Forelimb muscle (tissue), 1 donor: ENCODE results near the gene ZDHHC1. TPM values are rescaled to one million over a fixed set of nuclear protein-coding genes. Genes with fewer than 3 reads are reported as not detected.
"Not testable (repeated sequence)": the region's sequence is repeated elsewhere in the genome, so short reads cannot be mapped to it uniquely, and the experiment has no call there.

Experiments used
- DNase-seq: peaks from one replicate; pipeline ENCODE4 v3.0.0-alpha.2; 2013; ENCODE audit warnings: low read depth
- polyA plus RNA-seq: library from polyadenylated mRNA; unstranded; fragments of 120-200 nt; gene quantifications from one replicate; pipeline ENCODE4 v1.2.1, GENCODE V29; 2013; ENCODE audit not compliant: insufficient read length

Gene ZDHHC1
- polyA plus RNA-seq, 1 donor: 18.9 TPM

DNA sequence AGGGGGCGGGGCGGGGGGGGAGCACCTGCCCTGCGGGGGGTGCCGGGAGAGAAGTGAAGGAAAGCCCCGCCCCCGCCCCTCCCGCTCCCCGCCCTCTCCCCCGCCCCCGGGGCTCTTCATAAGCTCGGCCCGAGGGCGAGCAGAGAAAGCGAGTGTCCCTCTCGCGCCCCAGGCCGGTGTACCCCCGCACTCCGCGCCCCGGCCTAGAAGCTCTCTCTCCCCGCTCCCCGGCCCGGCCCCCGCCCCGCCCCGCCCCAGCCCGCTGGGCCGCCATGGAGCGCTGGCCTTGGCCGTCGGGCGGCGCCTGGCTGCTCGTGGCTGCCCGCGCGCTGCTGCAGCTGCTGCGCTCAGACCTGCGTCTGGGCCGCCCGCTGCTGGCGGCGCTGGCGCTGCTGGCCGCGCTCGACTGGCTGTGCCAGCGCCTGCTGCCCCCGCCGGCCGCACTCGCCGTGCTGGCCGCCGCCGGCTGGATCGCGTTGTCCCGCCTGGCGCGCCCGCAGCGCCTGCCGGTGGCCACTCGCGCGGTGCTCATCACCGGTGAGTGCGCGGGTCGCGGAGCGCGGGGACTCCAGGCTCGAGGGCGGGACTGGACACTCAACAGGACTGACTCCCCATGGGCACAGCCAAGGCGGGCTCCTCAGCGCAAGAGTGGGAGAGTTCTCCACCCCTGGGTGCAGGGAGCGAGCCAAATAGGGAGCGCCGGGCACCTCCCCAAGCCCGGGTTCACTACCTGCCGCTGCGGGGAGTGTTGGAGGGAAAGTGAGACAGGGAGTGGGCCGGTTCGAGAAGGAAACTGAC lies 14.9 kb upstream of the ZDHHC1 start, which contains the start of gene HSD11B2:
Gene HSD11B2 (plus strand): TSS at position 145 of the 798 bp plus-strand sequence. CDS start 128 bp downstream, at position 273.
- no peak for DNase-seq

DNA sequence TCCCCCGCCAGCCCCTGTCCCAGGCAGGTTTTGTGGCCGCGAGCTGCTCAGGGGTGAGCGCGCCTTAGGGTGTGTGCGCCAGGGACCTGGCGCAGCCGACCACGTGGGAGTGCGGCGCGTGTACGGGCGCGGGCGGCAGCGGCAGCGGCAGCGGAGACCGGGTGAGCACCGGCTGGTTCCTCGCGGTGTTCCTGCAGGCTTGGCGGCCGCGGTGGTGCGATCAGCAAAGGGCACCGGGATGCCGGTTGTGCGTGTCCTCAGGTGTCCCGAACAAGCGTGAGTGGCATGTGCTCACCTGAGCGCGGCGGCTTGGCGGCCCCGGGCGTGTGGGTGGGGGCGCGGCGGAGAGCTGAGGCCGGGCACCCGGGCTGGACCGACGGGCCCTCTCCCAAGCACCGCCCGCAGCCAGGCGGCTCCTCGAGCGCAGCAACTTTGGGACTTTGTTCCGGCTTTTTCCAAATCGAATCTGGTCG lies 14.3 kb upstream of the ZDHHC1 start:
- no peak for DNase-seq

DNA sequence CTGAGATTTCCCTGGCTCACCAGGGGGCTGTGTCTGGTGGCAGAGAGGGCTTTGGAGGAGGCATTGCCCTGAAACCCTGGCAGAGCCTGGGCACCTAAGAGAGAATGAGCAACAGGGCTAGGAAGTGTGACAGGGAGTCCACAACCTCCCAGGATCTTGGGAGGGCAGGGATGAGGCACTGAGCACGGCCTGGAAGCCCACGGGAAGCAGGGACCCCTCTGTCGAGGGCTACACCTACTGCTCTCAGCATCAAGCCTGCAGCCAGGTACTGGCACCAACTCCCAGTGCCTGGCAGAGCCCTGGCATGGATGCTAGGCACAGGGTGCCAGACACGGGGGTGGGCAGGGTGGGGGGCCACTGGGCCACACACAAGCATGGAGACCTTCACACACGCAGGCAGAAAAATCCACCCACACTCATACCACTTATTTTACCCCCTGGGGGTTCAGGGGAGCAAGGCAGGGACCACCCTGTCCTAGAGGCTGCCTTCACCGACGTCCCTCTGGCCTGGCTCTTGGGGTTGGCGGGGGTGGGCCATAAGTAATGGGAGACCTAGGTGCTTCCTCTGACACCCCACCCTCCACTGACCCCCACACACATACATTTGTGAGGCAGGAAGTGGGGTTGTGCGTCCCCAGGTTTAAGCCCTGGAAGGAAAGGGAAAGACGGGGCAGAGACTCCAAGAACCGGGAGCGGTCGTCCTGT lies 13.7 kb upstream of the ZDHHC1 start:
- DNase-seq: no peak

DNA sequence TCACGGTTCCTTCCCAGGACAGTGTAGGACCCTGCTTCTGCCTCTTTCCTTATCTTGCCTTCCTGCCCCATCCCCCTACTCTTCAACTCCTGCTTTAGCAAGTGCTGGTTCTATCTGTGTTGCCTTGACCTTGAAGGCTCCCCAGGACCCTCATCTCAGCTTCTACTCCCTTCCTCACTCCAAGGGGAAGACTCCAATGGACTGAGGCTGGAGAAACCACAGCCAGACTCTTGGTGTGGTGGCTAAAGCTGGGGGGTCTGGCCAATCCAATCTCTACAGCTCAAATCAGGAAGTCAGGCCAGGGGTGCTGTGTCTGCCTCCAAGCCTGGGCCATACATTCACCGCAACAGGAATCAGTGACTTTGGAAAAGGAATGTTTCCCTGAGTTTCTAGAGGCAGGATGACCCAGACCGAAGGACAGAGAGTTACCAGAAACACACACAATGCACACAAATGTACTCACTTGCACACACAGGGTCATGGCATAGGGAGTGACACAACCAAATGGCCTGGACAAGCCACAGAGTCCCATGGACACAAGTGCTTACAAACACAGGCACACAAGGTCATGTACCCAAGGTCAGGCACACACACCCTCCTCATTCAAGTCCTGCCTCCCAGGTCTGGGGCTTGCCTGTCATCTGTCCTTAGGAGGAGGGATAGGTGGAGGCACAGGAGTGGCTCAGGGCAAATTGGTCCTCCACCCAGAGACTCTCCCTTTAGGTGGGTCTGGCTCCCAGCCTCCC lies 12.9 kb upstream of the ZDHHC1 start:
- DNase-seq: no peak

DNA sequence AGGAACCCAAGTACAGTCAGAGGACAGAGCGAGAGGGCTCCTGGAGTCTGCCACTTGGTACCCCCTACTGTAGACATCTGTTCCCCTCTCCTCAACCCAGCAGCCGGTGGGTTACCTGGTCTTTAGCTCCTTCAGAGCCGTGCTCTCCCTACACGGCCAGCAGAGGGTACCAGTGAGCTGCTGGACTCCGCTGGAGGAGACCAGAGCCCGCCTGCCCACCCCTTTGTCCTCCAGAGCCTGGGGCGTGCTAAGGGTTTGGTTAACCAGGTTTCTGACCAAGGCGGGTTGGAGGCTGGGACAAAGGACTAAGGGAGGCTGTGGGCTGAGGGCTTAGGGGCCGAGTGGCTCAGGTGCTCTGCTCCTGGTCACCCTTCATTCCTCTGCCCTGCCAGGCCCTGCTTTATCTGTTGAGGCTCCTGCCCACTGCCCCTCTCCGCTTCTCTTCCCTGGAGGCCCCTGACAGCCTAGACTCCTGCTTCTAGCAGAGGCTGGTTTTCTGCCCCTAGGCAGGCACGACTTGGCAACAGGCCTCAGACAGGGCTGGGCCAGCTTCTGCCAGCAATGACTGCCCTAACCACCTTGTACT lies 12.0 kb upstream of the ZDHHC1 start:
- DNase-seq: no peak

DNA sequence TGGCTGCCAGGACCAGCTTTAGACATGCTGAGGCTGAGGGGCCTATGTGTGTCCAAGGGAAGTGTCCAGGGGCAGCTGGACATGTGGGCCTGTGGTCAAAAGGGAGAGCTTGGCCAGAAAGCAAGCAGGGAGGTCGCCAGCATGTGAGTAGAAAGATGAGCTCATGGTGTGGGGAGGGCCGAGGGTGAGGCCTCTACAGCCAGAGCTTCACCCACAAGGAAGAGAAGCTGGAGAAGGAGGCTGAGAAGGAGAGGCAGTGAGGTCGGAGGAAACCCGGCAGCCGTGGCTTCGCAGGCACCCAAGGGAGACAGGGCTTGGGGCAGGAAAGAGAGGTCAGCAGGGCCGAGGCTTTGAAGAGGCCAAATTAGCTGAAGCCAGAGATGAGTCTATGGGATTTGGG lies 10.7 kb upstream of the ZDHHC1 start:
- no peak for DNase-seq

DNA sequence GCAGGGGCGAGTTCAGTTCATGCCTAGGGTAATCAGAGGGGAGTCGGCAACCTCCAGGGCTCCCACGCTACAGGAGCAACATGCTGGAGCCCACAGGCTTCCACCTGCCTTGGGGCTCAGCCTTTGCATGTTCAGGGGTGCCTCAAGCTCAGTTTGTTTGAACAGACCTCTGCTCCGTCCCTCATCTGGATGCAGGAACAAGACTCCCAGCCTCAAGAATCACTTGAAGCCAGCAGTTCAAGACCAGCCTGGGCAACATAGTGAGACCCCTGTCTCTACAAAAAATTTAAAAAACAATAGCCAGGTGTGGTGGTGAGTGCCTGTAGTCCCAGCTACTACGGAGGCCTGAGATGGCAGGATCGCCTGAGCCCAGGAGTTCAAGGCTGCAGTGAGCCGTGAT lies 9.7 kb upstream of the ZDHHC1 start:
- no peak for DNase-seq

DNA sequence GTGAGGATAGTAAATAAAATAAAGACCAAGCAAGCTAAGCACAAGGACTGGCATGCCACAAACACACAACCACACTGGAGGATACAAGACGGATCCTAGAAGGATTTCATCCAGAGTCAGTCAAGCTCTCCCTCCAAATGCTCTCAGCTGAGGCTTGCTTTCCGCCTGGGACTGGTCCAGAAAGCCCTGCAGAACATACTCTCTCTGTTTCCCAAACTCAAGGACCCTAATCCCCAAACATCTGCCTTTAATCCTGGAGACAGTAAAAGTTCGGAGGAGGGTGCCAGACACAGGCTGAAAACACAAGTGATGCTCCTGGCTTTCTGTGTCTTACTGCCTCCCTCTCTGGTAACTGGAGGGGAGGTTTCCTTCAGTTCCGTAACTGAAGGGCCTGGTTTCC lies 9.3 kb upstream of the ZDHHC1 start:
- DNase-seq: no peak

DNA sequence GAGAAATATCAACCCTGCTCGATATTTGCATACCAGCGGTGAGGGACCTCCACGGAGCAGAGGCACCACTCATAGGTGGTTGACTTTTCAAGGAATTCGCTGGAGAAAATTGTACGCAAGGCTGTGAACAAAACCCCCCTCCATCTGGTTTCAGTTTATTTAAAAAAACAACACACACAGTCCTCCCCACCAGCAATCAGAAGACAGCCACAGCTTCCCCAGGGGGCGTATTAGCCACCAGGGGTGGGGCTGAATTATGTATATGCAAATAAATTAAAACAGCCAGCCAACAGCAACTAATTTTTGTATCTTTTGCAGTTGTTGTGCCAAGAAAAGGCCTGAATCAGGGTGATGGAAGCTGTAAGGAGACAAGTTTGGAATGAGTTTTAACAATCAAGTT lies 8.8 kb upstream of the ZDHHC1 start:
- no peak for DNase-seq

DNA sequence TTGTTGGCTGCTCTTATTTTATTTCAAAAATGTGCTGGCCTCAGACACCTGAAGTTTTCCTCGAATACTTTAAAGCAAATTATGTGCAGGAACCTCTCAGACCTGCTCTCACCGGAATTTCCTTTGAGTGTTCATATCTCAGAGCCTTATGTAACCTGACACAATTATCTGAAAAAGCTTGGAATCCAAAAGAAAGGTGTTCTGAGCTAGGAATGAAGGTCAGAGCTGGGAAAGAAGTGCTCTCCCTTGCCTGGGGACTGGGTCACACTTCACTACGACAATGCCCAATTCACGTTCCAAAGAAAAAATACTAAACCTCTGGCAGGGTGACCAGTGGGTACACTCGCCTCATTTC lies 8.0 kb upstream of the ZDHHC1 start:
- no peak for DNase-seq

DNA sequence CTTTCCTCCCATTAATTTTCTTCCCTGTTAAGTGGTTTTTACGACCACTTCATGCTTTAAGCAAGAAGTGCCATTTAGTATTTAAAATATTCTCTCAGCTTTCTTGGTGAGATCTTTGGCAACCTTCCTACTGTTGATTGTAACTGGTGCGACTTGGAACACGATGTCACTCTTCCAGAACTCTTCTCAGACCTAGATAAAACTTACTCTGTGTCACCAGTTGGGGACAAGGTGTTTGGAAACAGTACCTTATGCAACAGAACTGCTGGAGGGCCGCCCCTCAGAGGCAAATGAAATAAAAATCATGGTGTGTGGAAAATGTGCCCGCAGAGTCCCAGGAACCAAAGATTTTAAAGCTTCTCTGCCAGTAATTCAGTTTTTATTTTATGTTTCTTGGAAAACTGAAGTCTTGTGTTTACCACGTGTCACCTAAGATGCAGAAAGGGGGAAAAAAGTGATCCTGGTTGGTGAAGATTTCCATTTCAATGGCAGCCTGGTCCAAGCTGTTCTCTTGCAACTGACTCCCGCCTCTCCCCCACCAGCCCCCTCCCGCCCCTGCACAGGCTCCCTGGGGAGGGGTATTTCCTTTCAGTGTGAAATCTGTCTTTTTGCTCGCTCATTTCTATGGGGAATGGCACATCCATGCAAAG lies 7.5 kb upstream of the ZDHHC1 start:
- DNase-seq: no peak

DNA sequence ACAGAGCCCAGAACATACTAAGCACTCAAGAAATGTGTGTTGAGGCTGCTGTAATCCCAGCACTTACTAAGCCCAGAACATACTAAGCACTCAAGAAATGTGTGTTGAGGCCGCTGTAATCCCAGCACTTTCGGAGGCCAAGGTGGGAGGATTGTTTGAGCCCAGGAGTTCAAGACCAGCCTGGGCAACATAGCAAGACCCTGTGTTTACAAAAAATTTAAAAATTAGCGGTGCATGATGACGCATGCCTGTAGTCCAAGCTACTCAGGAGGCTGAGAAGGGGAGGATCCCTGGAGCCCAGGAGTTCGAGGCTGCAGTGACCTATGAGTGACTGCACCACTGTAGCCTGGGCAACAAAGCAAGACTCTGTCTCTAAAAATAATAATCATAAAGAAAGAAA lies 6.7 kb upstream of the ZDHHC1 start:
- no peak for DNase-seq

DNA sequence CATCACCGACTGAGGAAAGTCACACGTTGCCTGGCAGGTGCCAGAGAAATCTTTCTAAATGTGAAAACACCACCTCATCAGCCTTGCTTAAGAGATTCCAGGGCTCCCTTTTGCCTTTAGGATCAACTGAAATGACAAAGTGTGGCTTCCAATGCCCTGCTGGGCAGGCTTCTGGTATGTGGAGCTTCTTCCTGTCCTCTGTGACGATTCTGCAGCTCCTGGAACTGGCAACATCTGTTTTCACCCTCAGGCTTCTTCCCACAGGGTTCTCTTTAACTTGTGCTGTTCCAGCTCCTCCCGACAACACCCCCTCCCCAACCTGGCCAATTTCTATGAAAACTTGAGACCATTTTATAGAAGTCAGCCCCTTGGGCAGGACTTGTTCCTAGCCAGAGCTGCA lies 4.8 kb upstream of the ZDHHC1 start:
- DNase-seq: no peak

DNA sequence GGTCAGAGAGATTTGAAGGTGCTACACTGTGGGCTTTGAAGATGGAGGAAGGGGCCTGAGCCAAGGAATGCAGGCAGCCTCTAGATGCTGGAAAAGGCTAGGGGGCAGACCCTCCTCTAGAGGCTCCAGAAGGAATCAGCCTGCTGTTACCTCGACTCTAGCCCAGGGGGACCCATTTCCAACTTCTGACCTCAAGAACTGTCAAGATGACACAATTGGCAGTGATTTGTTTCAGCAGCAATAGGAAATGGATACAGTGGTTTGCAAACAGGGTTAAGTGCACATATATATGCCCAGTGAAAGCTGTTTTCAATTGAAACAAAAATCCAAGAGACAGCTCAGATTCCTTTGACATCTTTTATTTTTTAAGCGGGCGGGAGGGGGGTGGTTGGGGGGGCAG lies 3.7 kb upstream of the ZDHHC1 start:
- DNase-seq: no peak

DNA sequence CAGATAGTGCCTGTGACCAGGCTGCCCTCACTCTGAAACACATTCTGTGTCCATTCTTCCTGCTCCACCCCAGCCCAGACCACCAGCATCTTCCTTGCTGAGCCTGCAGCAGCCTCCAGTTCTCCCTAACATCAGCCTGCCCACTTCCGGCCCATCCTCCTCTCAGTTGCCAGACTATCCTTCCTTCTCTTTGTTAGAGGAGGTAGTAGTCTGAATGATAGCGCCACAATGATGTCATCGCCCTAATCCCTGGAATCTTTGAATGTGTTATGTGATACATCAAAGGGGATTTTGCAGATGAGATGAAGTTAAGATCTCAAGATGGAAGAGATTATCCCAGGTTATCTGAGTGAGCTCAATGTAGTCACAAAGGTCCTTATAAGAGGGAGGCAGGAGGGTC lies 3.2 kb upstream of the ZDHHC1 start:
- DNase-seq: no peak

DNA sequence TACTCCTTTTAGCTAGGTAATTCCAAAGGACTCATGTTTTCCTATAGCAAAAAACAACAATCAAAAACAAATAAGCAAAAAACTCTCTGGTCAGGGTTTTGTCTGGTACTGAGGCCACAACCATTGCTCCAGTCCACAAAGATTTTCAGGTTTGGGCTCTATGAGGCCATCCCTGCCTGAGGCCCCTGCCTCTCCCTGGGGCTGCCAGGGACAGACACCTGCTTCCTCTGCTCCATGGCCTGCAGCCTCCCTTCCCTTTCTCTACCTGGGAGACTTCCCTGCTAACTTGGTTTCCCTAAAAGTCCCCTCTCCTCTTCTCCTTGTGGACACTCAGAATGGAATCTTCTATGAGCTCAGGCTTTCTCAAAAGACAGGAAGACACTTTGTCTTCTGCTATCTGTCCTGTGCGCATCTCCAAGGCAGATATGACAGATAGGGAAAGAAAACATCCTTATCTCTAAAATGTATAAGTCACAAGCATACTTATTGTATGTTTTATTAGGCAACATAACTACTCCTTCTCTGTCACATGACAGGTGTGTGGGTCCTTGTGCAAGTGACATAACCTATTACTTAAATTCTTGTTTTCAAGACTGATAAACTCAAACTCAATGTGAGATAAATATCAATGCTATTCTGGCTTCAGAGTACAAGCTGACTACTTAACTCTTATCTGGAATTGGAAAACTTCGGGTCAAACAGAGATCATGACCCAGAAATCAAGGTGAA lies 1.2 kb upstream of the ZDHHC1 start:
- no peak for DNase-seq

DNA sequence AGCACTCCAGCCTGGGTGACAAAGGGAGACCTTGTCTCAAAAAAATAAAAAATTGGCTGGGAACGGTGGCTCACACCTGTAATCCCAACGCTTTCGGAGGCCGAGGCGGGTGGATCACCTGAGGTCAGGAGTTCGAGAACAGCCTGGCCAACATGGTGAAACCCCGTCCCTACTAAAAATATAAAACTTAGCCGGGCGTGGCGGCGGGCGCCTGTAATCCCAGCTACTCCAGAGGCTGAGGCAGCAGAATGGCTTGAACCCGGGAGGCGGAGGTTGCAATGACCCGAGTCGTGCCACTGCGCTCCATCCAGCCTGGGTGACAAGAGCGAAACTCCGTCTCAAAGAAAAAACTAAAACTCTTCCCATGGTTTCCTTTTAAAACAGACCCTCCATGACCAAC lies 856 bp downstream of the ZDHHC1 start:
- DNase-seq: not testable (repeated sequence)

DNA sequence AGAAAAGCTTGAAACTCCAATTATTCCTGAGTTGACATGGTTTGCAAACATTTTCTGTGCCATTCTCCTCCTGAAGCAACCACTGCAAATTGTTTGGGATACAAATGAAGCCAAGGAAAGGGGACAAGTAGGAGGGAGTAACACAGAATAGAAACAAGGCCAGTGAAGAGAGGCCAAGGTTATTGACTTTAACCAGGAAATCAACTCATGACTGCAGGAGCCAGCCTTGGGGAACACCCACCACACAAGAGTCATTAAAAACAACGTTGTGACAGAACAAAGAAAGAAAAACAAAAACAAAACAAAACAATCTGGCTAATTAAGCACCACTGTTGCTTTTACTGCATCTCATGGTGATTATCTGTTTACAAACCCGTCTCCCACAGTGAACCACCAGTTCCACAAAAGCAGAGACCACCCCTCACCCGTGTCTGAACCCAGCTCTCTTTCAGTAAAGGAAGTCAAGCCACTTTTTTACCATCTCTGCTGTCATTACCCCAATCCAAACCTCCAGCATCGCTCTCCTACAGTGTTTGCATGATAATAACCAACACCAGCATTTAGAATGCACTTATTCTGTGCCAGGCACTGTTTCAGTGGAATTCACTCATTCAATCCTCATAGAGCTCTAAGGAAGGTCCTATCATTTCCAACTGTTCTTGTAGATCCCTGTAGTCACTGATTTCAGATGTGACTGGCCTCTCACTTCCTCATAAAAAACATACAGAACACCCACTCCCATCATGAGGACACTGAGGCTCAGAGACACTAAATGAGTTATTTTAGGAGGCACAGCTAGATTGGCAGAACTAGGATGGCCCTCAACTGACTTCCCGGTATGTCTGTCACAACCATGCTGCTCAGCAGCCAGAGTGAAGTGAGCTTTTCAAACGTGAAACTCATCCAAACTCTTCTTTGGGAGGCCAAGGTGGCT lies 2.0 kb downstream of the ZDHHC1 start:
- no peak for DNase-seq

DNA sequence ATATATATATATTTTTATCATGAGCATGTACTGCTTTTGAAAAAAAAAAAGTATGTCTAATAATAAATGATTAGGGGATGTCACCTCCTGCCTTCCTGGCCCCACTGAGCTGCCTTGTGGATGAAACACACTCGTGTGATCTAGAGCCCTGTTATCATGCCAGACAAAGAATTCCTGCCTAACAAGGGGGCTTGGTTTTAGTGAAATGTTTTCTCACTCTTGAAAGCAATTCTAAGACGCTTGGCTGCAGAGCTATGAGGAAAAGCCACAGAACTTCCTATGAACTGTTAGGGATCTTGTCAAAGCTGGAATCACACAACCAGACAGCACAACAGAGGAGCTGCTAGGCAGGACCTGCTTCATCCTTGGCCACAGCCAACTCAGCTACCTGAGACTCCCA lies 4.0 kb downstream of the ZDHHC1 start:
- no peak for DNase-seq

DNA sequence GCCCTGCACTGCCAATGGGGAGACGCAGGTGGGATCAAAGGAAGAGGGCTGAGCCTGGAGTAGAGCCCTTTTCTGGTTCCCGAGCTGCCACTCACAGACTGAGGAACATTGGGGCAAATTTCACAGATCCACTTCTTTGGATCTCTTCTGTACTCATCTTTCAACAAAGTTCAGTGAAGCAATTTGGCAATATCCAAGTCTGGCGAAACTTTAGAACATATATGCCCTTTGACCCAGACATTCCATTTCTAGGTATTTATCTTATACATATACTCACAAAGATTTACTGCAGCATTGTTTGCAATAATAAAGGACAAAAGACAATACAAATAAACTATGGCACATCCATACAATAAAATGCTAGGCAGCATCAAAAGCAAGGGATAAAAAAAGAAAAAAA lies 4.9 kb downstream of the ZDHHC1 start:
- no peak for DNase-seq
